Measurements from ENCODE around the gene SLC15A2. TPM values are rescaled to one million over a fixed set of nuclear protein-coding genes. Genes with fewer than 3 reads are reported as not detected.
"Not testable (repeated sequence)": the region's sequence is repeated elsewhere in the genome, so short reads cannot be mapped to it uniquely, and the experiment has no call there.

The SLC15A2 gene
- total RNA-seq, 3 donors from 2014 or later: 4.3 to 8.6 (median 4.5) TPM

GRCh38 chr3:121926380-121926779 lies 32.2 kb downstream of the SLC15A2 start:
- Histone ChIP-seq H3K36me3 (ENCODE audit: low read depth) (no peaks in the 10 kb centered on the region), H3K4me3 (no peak overlapping the region), H3K9me3 (no peaks in the 10 kb centered on the region), H3K4me1 (ENCODE audit: low read depth) (no peaks in the 10 kb centered on the region)
- no peak for TF ChIP-seq CTCF (IDR thresholded peaks at IDR 0.05)
- intact Hi-C loops (cut with DNase I, micrococcal nuclease): no loop called here
- no peak for ATAC-seq
- DNase-seq: no peak

- intact Hi-C loops (cut with DNase I, micrococcal nuclease); H3K4me3 ChIP-seq: not testable (repeated sequence)
- peak; percentile 56 to 71 (median 70) for DNase-seq
These were observed 44.1 kb downstream of the SLC15A2 start for GRCh38 chr3:121938141-121938855.

GRCh38 chr3:121941592-121941991 lies 47.4 kb downstream of the SLC15A2 start:
- intact Hi-C loops (cut with DNase I, micrococcal nuclease): no loop called here
- H3K36me3 ChIP-seq (ENCODE audit: low read depth): no peaks in the 10 kb centered on the region
- H3K4me1 ChIP-seq (ENCODE audit: low read depth): peaks cover 10% of the 10 kb centered on the region
- ATAC-seq: peak; percentile 12
- H3K4me3 ChIP-seq: no peak overlapping the region
- TF ChIP-seq CTCF (IDR thresholded peaks at IDR 0.05): no peak
- DNase-seq: no peak
- H3K9me3 ChIP-seq: no peaks in the 10 kb centered on the region

More at GRCh38 chr3:121938141-121938855, 44.1 kb downstream of the SLC15A2 start:
- not testable (repeated sequence) for H3K4me1 ChIP-seq (ENCODE audit: low read depth); H3K9me3 ChIP-seq; ATAC-seq; H3K36me3 ChIP-seq (ENCODE audit: low read depth)

GRCh38 chr3:121942116-121942786 lies 48.0 kb downstream of the SLC15A2 start:
- Histone ChIP-seq H3K9me3 (no peaks in the 10 kb centered on the region), H3K4me1 (ENCODE audit: low read depth) (peaks cover 10% of the 10 kb centered on the region), H3K36me3 (ENCODE audit: low read depth) (no peaks in the 10 kb centered on the region), H3K4me3 (no peak overlapping the region)
- ATAC-seq (peak; percentile 62), DNase-seq (peak in 1 of 3 donors; percentile 81)
- no peak for TF ChIP-seq CTCF (IDR thresholded peaks at IDR 0.05)
- intact Hi-C loops (cut with DNase I, micrococcal nuclease): no loop called here

- no peak for DNase-seq
- intact Hi-C loops (cut with DNase I, micrococcal nuclease): no loop called here
- TF ChIP-seq CTCF (IDR thresholded peaks at IDR 0.05): no peak
- Histone ChIP-seq H3K36me3 (ENCODE audit: low read depth) (no peaks in the 10 kb centered on the region), H3K9me3 (no peaks in the 10 kb centered on the region), H3K4me1 (ENCODE audit: low read depth) (peaks cover 10% of the 10 kb centered on the region), H3K4me3 (no peak overlapping the region)
- peak; percentile 28 for ATAC-seq
These were observed 49.2 kb downstream of the SLC15A2 start for GRCh38 chr3:121943431-121943830.

- ATAC-seq: no peak
- no peaks in the 10 kb centered on the region for H3K4me1 ChIP-seq (ENCODE audit: low read depth)
- DNase-seq: no peak
- no peaks in the 10 kb centered on the region for H3K9me3 ChIP-seq
- TF ChIP-seq CTCF (IDR thresholded peaks at IDR 0.05): no peak
- intact Hi-C loops (cut with DNase I, micrococcal nuclease): no loop called here
- H3K36me3 ChIP-seq (ENCODE audit: low read depth): no peaks in the 10 kb centered on the region
- no peak overlapping the region for H3K4me3 ChIP-seq
These were observed 54.4 kb downstream of the SLC15A2 start for GRCh38 chr3:121948641-121949040.
